SK-N-SH treated with all-trans-retinoic acid at 6 μM for 48 hours (cell line): ENCODE results near the gene INPP4B.

Source experiments
- CREB5 ChIP-seq: fragments of 250-450 bp; sonication (Bioruptor Pico); IDR thresholded peaks from 2 replicates; pipeline ENCODE4 v1.5.1; 2020; ENCODE audit warnings: low read depth, mild to moderate bottlenecking, moderate library complexity
- PATZ1 ChIP-seq: fragments of 250-450 bp; sonication (Bioruptor Pico); IDR thresholded peaks from 2 replicates; pipeline ENCODE4 v1.8.0; 2020; ENCODE audit warnings: mild to moderate bottlenecking, moderate library complexity, borderline replicate concordance
- POU6F1 ChIP-seq: fragments of 250-450 bp; sonication (Bioruptor Pico); IDR thresholded peaks from 2 replicates; pipeline ENCODE4 v1.8.0; 2021; ENCODE audit warnings: low read depth, mild to moderate bottlenecking, moderate library complexity, borderline replicate concordance
- RARB ChIP-seq: fragments of 250-450 bp; sonication (Bioruptor Pico); IDR thresholded peaks from 2 replicates; pipeline ENCODE4 v1.8.0; 2021; ENCODE audit warnings: mild to moderate bottlenecking, moderate library complexity
- ZFP3 ChIP-seq: fragments of 250-450 bp; sonication (Bioruptor Pico); IDR thresholded peaks from 2 replicates; pipeline ENCODE4 v1.5.0; 2020; ENCODE audit warnings: mild to moderate bottlenecking, moderate library complexity
- ZNF565 ChIP-seq: fragments of 450-650 bp; formaldehyde crosslinking; conservative IDR thresholded peaks from 2 replicates; pipeline ENCODE4 v1.5.0; 2020; ENCODE audit warnings: low read depth, mild to moderate bottlenecking, moderate library complexity

- TF ChIP-seq CREB5 (no peak), PATZ1 (CRISPR knock-in tag) (no peak), RARB (CRISPR knock-in tag) (no peak), ZFP3 (CRISPR knock-in tag) (no peak), POU6F1 (CRISPR knock-in tag) (no peak), ZNF565 (CRISPR knock-in tag) (no peak)
Measured at GRCh38 chr4:142202404-142203332, 643.4 kb downstream of the INPP4B start.
